ENCODE data around the gene DTNB. TPM values are rescaled to one million over a fixed set of nuclear protein-coding genes. Genes with fewer than 3 reads are reported as not detected.

Gene DTNB
- total RNA-seq, 2 experiments from 2014 or later: 16.9 to 19.8 TPM

- ChIA-PET CTCF (interaction anchor here (1.1 kb wide), 1 partner anchor 10 kb away, joined by 3 read pairs; no protein-coding TSS in a partner anchor), POLR2A (no interaction called here)
Measured at GRCh38 chr2:25373269-25373981, 300.0 kb downstream of the DTNB start.

- ChIA-PET POLR2A (no interaction called here), CTCF (interaction anchor here (1.1 to 2.9 kb wide), 3 partner anchors 9 to 11 kb away, joined by 3 to 16 read pairs (median 3); no protein-coding TSS in a partner anchor)
Measured at GRCh38 chr2:25372405-25373268, 300.7 kb downstream of the DTNB start.

DNA sequence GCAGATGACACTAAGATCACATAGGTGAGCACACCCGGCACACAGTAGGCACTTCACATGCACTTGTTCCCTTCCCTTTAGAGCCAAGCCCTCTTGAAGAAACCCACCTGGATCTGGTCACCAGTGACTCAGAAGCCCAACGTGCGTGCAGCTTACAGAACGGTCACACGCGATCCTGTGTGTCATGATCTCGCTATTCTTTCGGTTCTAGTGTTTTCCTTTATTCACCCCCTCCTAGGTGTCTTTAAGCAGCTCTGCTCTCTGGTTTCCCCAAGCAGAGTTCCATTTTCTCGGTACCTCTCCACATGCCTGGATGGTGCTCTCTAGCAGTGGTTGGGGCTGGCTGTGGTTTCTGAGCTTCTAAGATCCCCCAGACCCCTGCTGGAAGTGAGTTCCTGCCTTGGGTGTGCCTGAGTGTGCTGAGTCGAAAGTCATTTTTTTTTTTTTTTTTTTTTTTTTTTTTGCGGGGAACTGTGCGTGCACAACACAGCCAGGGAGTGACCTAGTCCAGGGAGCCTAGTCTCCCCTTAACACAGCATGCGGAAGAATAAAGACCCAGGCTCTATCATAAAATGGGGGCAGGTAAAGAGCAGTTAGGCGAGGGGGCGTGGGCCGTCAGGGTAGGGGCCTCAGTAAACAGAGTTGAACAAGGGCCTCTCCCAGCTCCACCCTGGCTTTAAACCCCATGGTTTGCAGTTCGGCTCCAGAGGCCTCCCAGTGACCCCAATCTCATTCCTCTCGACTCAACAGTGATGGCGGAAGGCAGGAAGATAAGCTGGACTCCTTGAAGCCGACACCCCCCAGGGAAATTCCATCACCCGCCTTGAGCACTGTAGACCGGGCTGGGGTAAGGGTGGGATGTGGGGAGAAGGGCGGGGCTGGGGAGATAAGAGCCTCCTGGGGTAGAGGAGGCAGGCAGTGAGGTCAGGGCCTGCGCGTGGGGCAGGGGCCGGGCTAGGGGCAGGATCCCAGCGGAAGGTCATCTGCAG, 301.8 kb downstream of the DTNB start:
- ChIA-PET POLR2A (interaction anchor here (0.6 kb wide), 1 partner anchor 69 kb away, joined by 3 read pairs; no protein-coding TSS in a partner anchor), CTCF (interaction anchor here (0.7 to 2.9 kb wide), 3 partner anchors 9 to 12 kb away, joined by 3 to 16 read pairs (median 4); no protein-coding TSS in a partner anchor)

GRCh38 chr2:25369876-25370275, 303.5 kb downstream of the DTNB start:
- ChIA-PET CTCF (interaction anchor here (2.9 kb wide), 1 partner anchor 8 kb away, joined by 16 read pairs; no protein-coding TSS in a partner anchor), POLR2A (no interaction called here)

- ChIA-PET CTCF (no interaction called here), POLR2A (no interaction called here)
Measured at GRCh38 chr2:25369439-25369838, 303.9 kb downstream of the DTNB start.

GRCh38 chr2:25368660-25369059, 304.7 kb downstream of the DTNB start:
- ChIA-PET POLR2A (no interaction called here), CTCF (no interaction called here)

GRCh38 chr2:25367296-25367695, 306.1 kb downstream of the DTNB start:
- CTCF ChIA-PET: no interaction called here

DNA sequence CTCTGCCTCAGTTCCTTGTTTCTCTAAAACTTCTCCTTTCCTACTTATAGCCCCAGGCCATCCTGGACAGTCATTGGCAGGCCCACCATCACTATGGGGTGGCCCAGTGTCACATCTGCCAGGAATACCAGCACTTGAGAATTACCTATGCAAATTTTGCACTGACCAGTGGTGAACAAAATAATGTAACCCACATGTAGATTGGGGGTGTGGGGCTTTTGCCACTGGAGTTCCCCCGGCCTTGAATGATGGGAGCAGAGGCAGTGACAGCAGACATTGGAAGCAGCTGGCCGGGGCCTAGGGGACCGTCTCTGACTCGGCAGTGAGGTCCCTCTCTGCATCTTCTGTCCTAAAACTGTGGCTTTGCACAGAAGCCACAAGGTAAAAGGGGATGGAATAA, 306.7 kb downstream of the DTNB start:
- ChIA-PET POLR2A (no interaction called here), CTCF (interaction anchor here (1.1 kb wide), 1 partner anchor 10 kb away, joined by 5 read pairs; no protein-coding TSS in a partner anchor)

More at GRCh38 chr2:25367296-25367695, 306.1 kb downstream of the DTNB start:
- POLR2A ChIA-PET: no interaction called here

- ChIA-PET POLR2A (interaction anchor here (0.7 kb wide), 1 partner anchor 11 kb away, joined by 4 read pairs; no protein-coding TSS in a partner anchor), CTCF (interaction anchor here (0.5 to 4.6 kb wide), 7 partner anchors 11 to 79 kb away, joined by 3 to 52 read pairs (median 3); no protein-coding TSS in a partner anchor)
Measured at GRCh38 chr2:25365241-25365640, 308.1 kb downstream of the DTNB start.

DNA sequence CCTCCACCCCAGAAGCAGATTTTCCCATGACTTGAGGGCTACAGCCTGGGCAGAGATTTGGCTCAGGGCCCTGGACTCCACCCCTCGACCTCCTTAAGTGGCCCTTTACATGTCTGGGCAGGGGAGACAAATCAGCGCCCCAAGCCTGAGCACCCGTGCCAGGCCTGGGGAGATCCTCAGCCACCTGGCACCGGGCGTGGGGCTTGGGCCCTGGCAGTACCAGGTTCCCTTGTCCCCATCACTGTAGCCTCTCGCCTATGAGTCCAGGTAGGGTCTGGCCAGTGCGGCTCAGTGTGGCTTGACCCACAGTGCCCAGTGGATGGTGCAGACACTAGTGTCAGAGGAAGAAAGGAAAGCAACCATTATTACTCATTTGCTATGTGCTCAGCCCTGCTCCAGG, 309.6 kb downstream of the DTNB start:
- ChIA-PET CTCF (interaction anchor here (0.6 to 4.6 kb wide), 6 partner anchors 10 to 55 kb away, joined by 3 to 52 read pairs (median 7); partner anchors contain the start of gene DNMT3A), POLR2A (no interaction called here)

GRCh38 chr2:25362434-25363145, 310.8 kb downstream of the DTNB start:
- ChIA-PET POLR2A (interaction anchor here (0.6 to 1.6 kb wide), 6 partner anchors 9 to 867 kb away, joined by 4 to 9 read pairs (median 6); no protein-coding TSS in a partner anchor), CTCF (interaction anchor here (0.6 to 4.6 kb wide), 25 partner anchors 9 to 789 kb away, joined by 3 to 52 read pairs (median 4); partner anchors contain the start of gene DNMT3A)

GRCh38 chr2:25362049-25362433, 311.3 kb downstream of the DTNB start:
- CTCF ChIA-PET: interaction anchor here (0.6 to 4.6 kb wide), 24 partner anchors 9 to 789 kb away, joined by 3 to 52 read pairs (median 4); partner anchors contain the start of gene DNMT3A
- POLR2A ChIA-PET: interaction anchor here (0.6 to 1.6 kb wide), 5 partner anchors 8 to 196 kb away, joined by 3 to 9 read pairs (median 6); no protein-coding TSS in a partner anchor

DNA sequence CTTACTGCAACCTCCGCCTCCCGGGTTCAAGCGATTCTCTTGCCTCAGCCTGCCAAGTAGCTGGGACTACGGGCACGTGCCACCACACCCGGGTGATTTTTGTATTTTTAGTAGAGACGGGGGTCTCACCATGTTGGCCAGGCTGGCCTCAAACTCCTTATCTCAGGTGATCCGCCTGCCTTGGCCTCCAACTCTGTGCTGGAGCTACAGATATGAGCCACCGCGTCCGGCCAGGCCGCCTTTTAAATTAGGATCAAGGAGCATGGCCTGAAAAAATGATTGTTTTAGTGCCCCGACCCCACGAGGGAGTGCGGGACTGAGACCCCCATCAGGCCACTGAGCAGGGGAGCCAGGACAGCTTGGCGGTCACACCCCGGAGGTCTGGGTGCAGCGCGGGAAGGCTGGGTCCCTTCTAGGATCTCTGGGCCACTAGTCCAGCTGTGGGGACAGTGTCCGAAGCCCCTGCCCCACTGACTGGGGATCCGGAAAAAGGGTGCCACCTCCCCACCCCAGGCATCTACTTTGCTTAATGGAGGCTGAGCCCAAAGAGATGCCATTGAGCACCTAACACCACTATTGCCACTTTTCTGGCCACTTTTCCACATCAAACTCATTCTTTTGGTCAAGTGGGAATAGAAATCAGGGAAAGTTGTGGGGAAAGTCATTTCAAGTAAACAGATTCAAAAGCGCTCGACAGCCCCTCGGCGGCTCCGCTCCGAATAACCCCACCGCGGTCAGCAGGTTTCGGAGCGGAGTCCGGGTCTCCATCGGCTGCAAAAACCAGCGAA, 311.9 kb downstream of the DTNB start:
- POLR2A ChIA-PET: interaction anchor here (0.6 to 1.6 kb wide), 6 partner anchors 8 to 841 kb away, joined by 3 to 9 read pairs (median 6); no protein-coding TSS in a partner anchor
- CTCF ChIA-PET: interaction anchor here (0.7 to 4.6 kb wide), 20 partner anchors 8 to 224 kb away, joined by 3 to 52 read pairs (median 6); partner anchors contain the start of gene DNMT3A

- ChIA-PET CTCF (interaction anchor here (1.0 to 1.9 kb wide), 2 partner anchors 18 to 60 kb away, joined by 3 to 4 read pairs; no protein-coding TSS in a partner anchor), POLR2A (interaction anchor here (0.7 kb wide), 1 partner anchor 1548 kb away, joined by 3 read pairs; no protein-coding TSS in a partner anchor)
Measured at GRCh38 chr2:25358836-25359235, 314.5 kb downstream of the DTNB start.

GRCh38 chr2:25358249-25358815, 315.0 kb downstream of the DTNB start:
- POLR2A ChIA-PET: interaction anchor here (0.7 kb wide), 1 partner anchor 1547 kb away, joined by 3 read pairs; no protein-coding TSS in a partner anchor

GRCh38 chr2:25356088-25356487, 317.3 kb downstream of the DTNB start:
- CTCF ChIA-PET: no interaction called here
- POLR2A ChIA-PET: no interaction called here

More at GRCh38 chr2:25358249-25358815, 315.0 kb downstream of the DTNB start:
- CTCF ChIA-PET: interaction anchor here (1.0 to 1.9 kb wide), 2 partner anchors 19 to 60 kb away, joined by 3 to 4 read pairs; no protein-coding TSS in a partner anchor
